Trophoblast cell (in vitro differentiated cells and primary cell): Measurements from ENCODE around the gene TSPAN31.

Source experiments
- DNase-seq, 2 donors: peaks; one replicate each; pipeline ENCODE4 v3.0.0-alpha.2; 2016
- H2AFZ ChIP-seq: 2 replicates; pipeline ENCODE4 v1.6.1; 2013; ENCODE audit warnings: low read length, moderate library complexity, mild to moderate bottlenecking; ENCODE audit not compliant: insufficient read depth, poor library complexity
- H2AK5ac ChIP-seq: 2 replicates; pipeline ENCODE4 v1.6.1; 2013; ENCODE audit warnings: mild to moderate bottlenecking, low read length
- H2BK120ac ChIP-seq: 2 replicates; pipeline ENCODE4 v1.6.1; 2013; ENCODE audit warnings: low read length, mild to moderate bottlenecking, moderate library complexity; ENCODE audit not compliant: insufficient read depth, poor library complexity
- H2BK12ac ChIP-seq: 2 replicates; pipeline ENCODE4 v1.6.1; 2013; ENCODE audit warnings: mild to moderate bottlenecking, low read length, moderate library complexity
- H2BK5ac ChIP-seq: 2 replicates; pipeline ENCODE4 v1.6.1; 2013; ENCODE audit warnings: low read length, low read depth, moderate library complexity, mild to moderate bottlenecking; ENCODE audit not compliant: poor library complexity
- H3K14ac ChIP-seq: 2 replicates; pipeline ENCODE4 v1.6.1; 2013; ENCODE audit warnings: mild to moderate bottlenecking, low read length
- H3K18ac ChIP-seq: 2 replicates; pipeline ENCODE4 v1.6.1; 2013; ENCODE audit warnings: mild to moderate bottlenecking, low read length
- H3K23ac ChIP-seq: 2 replicates; pipeline ENCODE4 v1.6.1; 2013; ENCODE audit warnings: low read length
- H3K27ac ChIP-seq: 2 replicates; pipeline ENCODE4 v1.5.1; 2013; ENCODE audit warnings: low read depth, mild to moderate bottlenecking, inconsistent platforms, low read length, moderate library complexity
- H3K27me3 ChIP-seq: 2 replicates; pipeline ENCODE4 v1.6.1; 2013; ENCODE audit warnings: inconsistent platforms, mild to moderate bottlenecking, low read length, moderate library complexity; ENCODE audit not compliant: insufficient read depth
- H3K36me3 ChIP-seq, 2 experiments: 1 replicate in 1 of 2; 2 replicates in 1 of 2; pipeline ENCODE4 v1.6.1; 2013; ENCODE audit warnings: low read length in 2 of 2, mild to moderate bottlenecking in 2 of 2, moderate library complexity in 1 of 2; ENCODE audit not compliant: insufficient read depth in 2 of 2, control insufficient read depth in 1 of 2
- H3K4ac ChIP-seq: 2 replicates; pipeline ENCODE4 v1.6.1; 2013; ENCODE audit warnings: low read depth, mild to moderate bottlenecking, low read length, moderate library complexity
- H3K4me1 ChIP-seq, 2 experiments: 1 replicate in 1 of 2; 2 replicates in 1 of 2; pipeline ENCODE4 v1.6.1; 2013; ENCODE audit warnings: low read length in 2 of 2, mild to moderate bottlenecking in 2 of 2, moderate library complexity in 1 of 2; ENCODE audit not compliant: insufficient read depth in 2 of 2, control insufficient read depth in 1 of 2
- H3K4me2 ChIP-seq: 2 replicates; pipeline ENCODE4 v1.6.1; 2013; ENCODE audit warnings: inconsistent platforms, mild to moderate bottlenecking, low read length, moderate library complexity
- H3K4me3 ChIP-seq: 2 replicates; pipeline ENCODE4 v1.5.1; 2013; ENCODE audit warnings: mild to moderate bottlenecking, low read depth, low read length, inconsistent platforms
- H3K79me1 ChIP-seq: one replicate; pipeline ENCODE4 v1.6.1; 2013; ENCODE audit warnings: low read length
- H3K79me2 ChIP-seq: 2 replicates; pipeline ENCODE4 v1.6.1; 2013; ENCODE audit warnings: low read length, mild to moderate bottlenecking; ENCODE audit not compliant: control insufficient read depth, insufficient read depth, poor library complexity
- H3K9ac ChIP-seq: 2 replicates; pipeline ENCODE4 v1.6.1; 2013; ENCODE audit warnings: mild to moderate bottlenecking, low read length
- H3K9me3 ChIP-seq: 2 replicates; pipeline ENCODE4 v1.6.1; 2013; ENCODE audit warnings: low read depth, mild to moderate bottlenecking, control low read depth, inconsistent platforms, low read length; ENCODE audit not compliant: insufficient read depth
- H4K12ac ChIP-seq: 2 replicates; pipeline ENCODE4 v1.6.1; 2013; ENCODE audit warnings: low read depth, mild to moderate bottlenecking, low read length, moderate library complexity
- H4K8ac ChIP-seq: 2 replicates; pipeline ENCODE4 v1.6.1; 2013; ENCODE audit warnings: low read depth, mild to moderate bottlenecking, low read length, moderate library complexity
- H4K91ac ChIP-seq: one replicate; pipeline ENCODE4 v1.6.1; 2013; ENCODE audit warnings: low read depth, mild to moderate bottlenecking, low read length, moderate library complexity
- WGBS: extraction: QIAGEN DNeasy Blood & Tissue Kit; methylation state at CpG from one replicate; pipeline ENCODE4 v1.1.7; 2013; ENCODE audit warnings: missing lambda C conversion rate; ENCODE audit not compliant: insufficient read length, insufficient coverage; ENCODE audit errors: extremely low coverage; 5-methylcytosine and 5-hydroxymethylcytosine counted together

Gene TSPAN31

DNA sequence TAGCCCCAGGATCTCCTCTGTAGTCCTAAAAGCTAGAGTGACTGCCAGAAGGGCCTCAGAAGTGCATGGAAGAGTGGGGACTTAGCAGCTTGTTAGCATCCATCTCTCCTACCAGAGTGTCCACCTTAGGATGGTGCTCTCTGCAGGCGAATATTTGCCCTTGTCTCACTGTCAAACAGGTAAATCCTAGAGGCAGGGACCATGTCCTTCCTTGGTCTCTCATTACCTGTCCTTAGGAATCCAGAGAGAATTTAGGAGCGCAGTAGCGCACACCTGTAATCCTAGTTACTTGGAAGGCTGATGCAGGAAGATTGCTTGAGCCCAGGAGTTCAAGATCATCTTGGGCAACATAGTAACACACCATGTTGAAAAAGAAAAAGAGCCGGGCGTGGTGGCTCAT, 27.7 kb upstream of the TSPAN31 start:
- Histone ChIP-seq H3K9ac (no peak overlapping the region), H3K9me3 (peaks cover 1% of the 10 kb centered on the region), H3K4me1 (no peaks in the 10 kb centered on the region), H3K27ac (no peak overlapping the region), H3K79me1 (no peaks in the 10 kb centered on the region), H3K14ac (no peak overlapping the region), H3K4me3 (no peak overlapping the region), H3K27me3 (no peaks in the 10 kb centered on the region), H2AK5ac (no peak overlapping the region), H3K4ac (no peak overlapping the region), H3K79me2 (no peaks in the 10 kb centered on the region), H3K4me2 (no peak overlapping the region), H2BK5ac (no peak overlapping the region), H2AFZ (no peak overlapping the region), H4K8ac (no peak overlapping the region), H3K36me3 (peaks cover 46 to 58% of the 10 kb centered on the region in 2 experiments), H2BK12ac (no peak overlapping the region), H2BK120ac (no peak overlapping the region), H3K18ac (no peak overlapping the region), H4K12ac (no peak overlapping the region), H3K23ac (no peak overlapping the region), H4K91ac (no peak overlapping the region)
- no CpG with 5 or more reads among the region's 5 CpGs for WGBS
- no peak for DNase-seq

- Histone ChIP-seq H3K36me3 (peaks cover 46 to 58% of the 10 kb centered on the region in 2 experiments), H2BK120ac (no peak overlapping the region), H3K4ac (no peak overlapping the region), H3K79me1 (no peaks in the 10 kb centered on the region), H3K27ac (no peak overlapping the region), H3K9me3 (peaks cover 1% of the 10 kb centered on the region), H3K79me2 (no peaks in the 10 kb centered on the region), H2BK5ac (no peak overlapping the region), H3K23ac (no peak overlapping the region), H4K91ac (no peak overlapping the region), H3K18ac (no peak overlapping the region), H4K8ac (no peak overlapping the region), H2BK12ac (no peak overlapping the region), H3K4me3 (no peak overlapping the region), H3K27me3 (no peaks in the 10 kb centered on the region), H3K4me1 (no peaks in the 10 kb centered on the region), H3K4me2 (no peak overlapping the region), H3K14ac (no peak overlapping the region), H4K12ac (no peak overlapping the region), H3K9ac (no peak overlapping the region), H2AFZ (no peak overlapping the region), H2AK5ac (no peak overlapping the region)
- 100% methylated on average over 2 of the region's 22 CpGs for WGBS
- DNase-seq: no peak
These were observed 26.8 kb upstream of the TSPAN31 start for GRCh38 chr12:57717846-57718640.

DNA sequence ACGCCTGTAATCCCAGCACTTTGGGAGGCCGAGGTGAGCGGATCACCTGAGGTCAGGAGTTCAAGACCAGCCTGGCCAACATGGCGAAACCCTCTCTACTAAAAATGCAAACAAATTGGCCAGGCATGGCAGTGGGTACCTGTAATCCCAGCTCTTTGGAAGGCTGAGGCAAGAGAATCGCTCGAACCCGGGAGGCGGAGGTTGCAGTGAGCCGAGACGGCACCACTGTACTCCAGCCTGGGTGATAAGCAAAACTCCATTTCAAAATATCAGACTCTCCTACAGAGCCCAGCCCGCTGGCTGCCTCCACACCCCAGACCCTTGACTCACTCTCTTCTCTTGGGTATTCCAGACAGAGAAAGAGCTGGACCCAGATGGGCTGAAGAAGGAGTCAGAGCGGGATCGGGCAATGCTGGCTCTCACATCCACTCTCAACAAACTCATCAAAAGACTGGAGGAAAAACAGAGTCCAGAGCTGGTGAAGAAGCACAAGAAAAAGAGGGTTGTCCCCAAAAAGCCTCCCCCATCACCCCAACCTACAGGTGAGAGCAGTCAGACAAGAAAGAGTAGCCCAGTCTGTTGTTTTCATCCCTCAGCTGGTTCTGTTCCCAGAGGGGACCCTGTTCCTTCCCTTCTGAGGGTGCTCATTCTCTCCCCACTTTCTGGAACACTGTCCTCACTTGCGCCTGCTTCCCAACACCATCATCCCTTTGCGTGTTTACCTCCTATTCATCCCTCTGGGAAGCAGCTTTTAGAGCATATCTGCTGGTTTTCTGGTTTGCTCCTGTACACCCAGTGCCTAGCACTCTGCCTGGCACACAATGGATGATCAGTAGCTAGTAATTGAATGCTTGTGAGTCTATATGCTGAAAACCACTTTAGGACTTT, 26.0 kb upstream of the TSPAN31 start:
- no peak overlapping the region for H4K91ac ChIP-seq
- no peaks in the 10 kb centered on the region for H3K27me3 ChIP-seq
- no peak overlapping the region for H2AFZ ChIP-seq
- no peak overlapping the region for H3K18ac ChIP-seq
- no peak overlapping the region for H2BK12ac ChIP-seq
- H4K8ac ChIP-seq: no peak overlapping the region
- H3K79me1 ChIP-seq: no peaks in the 10 kb centered on the region
- H3K27ac ChIP-seq: no peak overlapping the region
- H3K4me1 ChIP-seq: no peaks in the 10 kb centered on the region
- peaks cover 1% of the 10 kb centered on the region for H3K9me3 ChIP-seq
- H3K23ac ChIP-seq: no peak overlapping the region
- WGBS: no CpG with 5 or more reads among the region's 15 CpGs
- H3K4me3 ChIP-seq: no peak overlapping the region
- H3K79me2 ChIP-seq: no peaks in the 10 kb centered on the region
- H3K4me2 ChIP-seq: no peak overlapping the region
- DNase-seq: no peak
- H3K4ac ChIP-seq: no peak overlapping the region
- H3K36me3 ChIP-seq: peaks cover 46 to 58% of the 10 kb centered on the region in 2 experiments
- no peak overlapping the region for H2AK5ac ChIP-seq
- no peak overlapping the region for H4K12ac ChIP-seq
- H2BK5ac ChIP-seq: no peak overlapping the region
- H3K14ac ChIP-seq: no peak overlapping the region
- H3K9ac ChIP-seq: no peak overlapping the region
- no peak overlapping the region for H2BK120ac ChIP-seq

DNA sequence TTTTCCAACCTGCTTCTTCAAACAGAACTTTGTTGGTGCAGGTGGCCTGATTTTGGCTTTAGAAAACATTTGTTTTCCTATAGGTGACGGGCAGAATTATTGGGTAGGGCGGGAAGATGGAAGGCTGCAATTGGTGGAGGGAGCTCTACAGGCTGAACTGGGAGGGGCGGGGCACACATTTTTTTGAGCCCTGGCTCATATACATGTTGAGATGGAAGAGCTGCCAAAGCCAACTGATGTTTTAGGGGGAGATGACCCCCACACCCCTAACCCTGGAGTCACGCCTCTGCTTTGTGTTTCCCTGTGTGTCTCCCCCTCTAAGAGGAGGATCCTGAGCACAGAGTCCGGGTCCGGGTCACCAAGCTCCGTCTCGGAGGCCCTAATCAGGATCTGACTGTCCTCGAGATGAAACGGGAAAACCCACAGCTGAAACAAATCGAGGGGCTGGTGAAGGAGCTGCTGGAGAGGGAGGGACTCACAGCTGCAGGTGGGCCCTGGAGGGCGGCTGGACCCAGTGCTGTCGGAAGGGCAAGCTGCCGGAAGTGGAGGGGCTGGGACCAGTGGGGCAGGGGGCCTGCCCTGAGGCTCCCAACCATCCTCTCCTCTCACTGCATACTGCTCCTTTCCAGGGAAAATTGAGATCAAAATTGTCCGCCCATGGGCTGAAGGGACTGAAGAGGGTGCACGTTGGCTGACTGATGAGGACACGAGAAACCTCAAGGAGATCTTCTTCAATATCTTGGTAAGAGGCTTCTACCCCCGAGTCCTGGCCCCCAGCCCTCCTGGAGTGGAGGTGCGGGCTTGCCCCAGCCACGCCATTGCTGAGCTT, 24.8 kb upstream of the TSPAN31 start:
- no peaks in the 10 kb centered on the region for H3K79me2 ChIP-seq
- no peak overlapping the region for H2BK120ac ChIP-seq
- peaks cover 43 to 58% of the 10 kb centered on the region in 2 experiments for H3K36me3 ChIP-seq
- no peak overlapping the region for H3K14ac ChIP-seq
- H4K91ac ChIP-seq: no peak overlapping the region
- DNase-seq: no peak
- H3K4ac ChIP-seq: no peak overlapping the region
- no peak overlapping the region for H3K23ac ChIP-seq
- H4K8ac ChIP-seq: no peak overlapping the region
- H3K9me3 ChIP-seq: peaks cover 4% of the 10 kb centered on the region
- no peak overlapping the region for H3K18ac ChIP-seq
- no peak overlapping the region for H2AFZ ChIP-seq
- H3K4me1 ChIP-seq: no peaks in the 10 kb centered on the region
- no peak overlapping the region for H3K9ac ChIP-seq
- no peak overlapping the region for H2BK5ac ChIP-seq
- no peak overlapping the region for H2AK5ac ChIP-seq
- no CpG with 5 or more reads among the region's 20 CpGs for WGBS
- H4K12ac ChIP-seq: no peak overlapping the region
- H3K27me3 ChIP-seq: peaks cover 2% of the 10 kb centered on the region
- no peaks in the 10 kb centered on the region for H3K79me1 ChIP-seq
- H3K4me2 ChIP-seq: no peak overlapping the region
- H3K27ac ChIP-seq: no peak overlapping the region
- no peak overlapping the region for H3K4me3 ChIP-seq
- no peak overlapping the region for H2BK12ac ChIP-seq
